ENCODE results near the gene GTPBP3. TPM values are rescaled to one million over a fixed set of nuclear protein-coding genes. Genes with fewer than 3 reads are reported as not detected.
A peak's percentile ranks its signal among the peaks of the same experiment; 100 is the strongest.

The GTPBP3 gene
- total RNA-seq, 2 experiments from 2014 or later = 36.8 to 45.7 TPM

- peaks cover 12% of the 10 kb centered on the region for H3K4me1 Mint-ChIP-seq (ENCODE audit: low read depth)
- H3K9me3 Mint-ChIP-seq = no peaks in the 10 kb centered on the region
- CTCF ChIA-PET = no interaction called here
- peaks cover 9% of the 10 kb centered on the region for H3K36me3 Mint-ChIP-seq (ENCODE audit: low read depth)
- H3K27me3 Mint-ChIP-seq (ENCODE audit: low read depth) = no peaks in the 10 kb centered on the region
- intact Hi-C loops (cut with micrococcal nuclease) = no loop called here
- no peak for DNase-seq
- no peak overlapping the region for H3K4me3 Mint-ChIP-seq
- no peak overlapping the region for H3K27ac Mint-ChIP-seq
Measured at GRCh38 chr19:17340871-17341357, 3.6 kb downstream of the GTPBP3 start.

- Mint-ChIP-seq H3K4me3 (no peak overlapping the region), H3K27ac (no peak overlapping the region), H3K36me3 (ENCODE audit: low read depth) (peaks cover 9% of the 10 kb centered on the region), H3K4me1 (ENCODE audit: low read depth) (peaks cover 12% of the 10 kb centered on the region), H3K9me3 (no peaks in the 10 kb centered on the region), H3K27me3 (ENCODE audit: low read depth) (no peaks in the 10 kb centered on the region)
- no peak for DNase-seq
- intact Hi-C loops (cut with micrococcal nuclease) = no loop called here
- CTCF ChIA-PET = no interaction called here
Measured at GRCh38 chr19:17341386-17341785, 4.0 kb downstream of the GTPBP3 start.

- no peaks in the 10 kb centered on the region for H3K27me3 Mint-ChIP-seq (ENCODE audit: low read depth)
- H3K27ac Mint-ChIP-seq = no peak overlapping the region
- H3K9me3 Mint-ChIP-seq = no peaks in the 10 kb centered on the region
- H3K36me3 Mint-ChIP-seq (ENCODE audit: low read depth) = peaks cover 9% of the 10 kb centered on the region
- intact Hi-C loops (cut with micrococcal nuclease) = no loop called here
- DNase-seq = no peak
- CTCF ChIA-PET = interaction anchor here (2.7 kb wide), 1 partner anchor 44 kb away, joined by 17 read pairs; no protein-coding TSS in a partner anchor
- peaks cover 13% of the 10 kb centered on the region for H3K4me1 Mint-ChIP-seq (ENCODE audit: low read depth)
- H3K4me3 Mint-ChIP-seq = no peak overlapping the region
Measured at GRCh38 chr19:17341845-17342244, 4.5 kb downstream of the GTPBP3 start.

GRCh38 chr19:17346109-17346671 lies 8.8 kb downstream of the GTPBP3 start:
- CTCF ChIA-PET = interaction anchor here (0.7 to 1.5 kb wide), 7 partner anchors 10 to 121 kb away, joined by 3 to 14 read pairs (median 4); no protein-coding TSS in a partner anchor
- H3K4me1 Mint-ChIP-seq (ENCODE audit: low read depth) = peaks cover 3% of the 10 kb centered on the region
- H3K4me3 Mint-ChIP-seq = no peak overlapping the region
- H3K9me3 Mint-ChIP-seq = no peaks in the 10 kb centered on the region
- DNase-seq = peak; percentile 88
- peaks cover 3% of the 10 kb centered on the region for H3K36me3 Mint-ChIP-seq (ENCODE audit: low read depth)
- intact Hi-C loops (cut with micrococcal nuclease) = loop anchor here (1.0 kb wide), 3 partner anchors 40 to 120 kb away; no protein-coding TSS in a partner anchor
- peaks cover 8% of the 10 kb centered on the region for H3K27me3 Mint-ChIP-seq (ENCODE audit: low read depth)
- no peak overlapping the region for H3K27ac Mint-ChIP-seq

- DNase-seq = no peak
- H3K4me3 Mint-ChIP-seq = no peak overlapping the region
- H3K4me1 Mint-ChIP-seq (ENCODE audit: low read depth) = peaks cover 3% of the 10 kb centered on the region
- H3K27me3 Mint-ChIP-seq (ENCODE audit: low read depth) = peaks cover 13% of the 10 kb centered on the region
- H3K36me3 Mint-ChIP-seq (ENCODE audit: low read depth) = peaks cover 2% of the 10 kb centered on the region
- no peak overlapping the region for H3K27ac Mint-ChIP-seq
- CTCF ChIA-PET = interaction anchor here (0.6 to 3.5 kb wide), 5 partner anchors 18 to 42 kb away, joined by 3 to 17 read pairs (median 5); no protein-coding TSS in a partner anchor
- intact Hi-C loops (cut with micrococcal nuclease) = no loop called here
- no peaks in the 10 kb centered on the region for H3K9me3 Mint-ChIP-seq
Measured at GRCh38 chr19:17347361-17347760, 10.0 kb downstream of the GTPBP3 start.

GRCh38 chr19:17347877-17348276 lies 10.5 kb downstream of the GTPBP3 start:
- Mint-ChIP-seq H3K4me3 (no peak overlapping the region), H3K27me3 (ENCODE audit: low read depth) (peaks cover 13% of the 10 kb centered on the region), H3K9me3 (no peaks in the 10 kb centered on the region), H3K36me3 (ENCODE audit: low read depth) (no peaks in the 10 kb centered on the region), H3K27ac (no peak overlapping the region), H3K4me1 (ENCODE audit: low read depth) (peaks cover 3% of the 10 kb centered on the region)
- CTCF ChIA-PET = interaction anchor here (1.7 to 3.5 kb wide), 3 partner anchors 36 to 41 kb away, joined by 5 to 17 read pairs (median 10); no protein-coding TSS in a partner anchor
- intact Hi-C loops (cut with micrococcal nuclease) = no loop called here
- DNase-seq = no peak

GRCh38 chr19:17348700-17349099 lies 11.3 kb downstream of the GTPBP3 start:
- H3K27me3 Mint-ChIP-seq (ENCODE audit: low read depth) = peaks cover 13% of the 10 kb centered on the region
- H3K9me3 Mint-ChIP-seq = no peaks in the 10 kb centered on the region
- intact Hi-C loops (cut with micrococcal nuclease) = no loop called here
- H3K4me3 Mint-ChIP-seq = no peak overlapping the region
- CTCF ChIA-PET = interaction anchor here (0.7 to 3.5 kb wide), 3 partner anchors 35 to 112 kb away, joined by 3 to 17 read pairs (median 10); partner anchors contain the start of gene NXNL1
- H3K36me3 Mint-ChIP-seq (ENCODE audit: low read depth) = no peaks in the 10 kb centered on the region
- no peak for DNase-seq
- no peak overlapping the region for H3K27ac Mint-ChIP-seq
- peaks cover 3% of the 10 kb centered on the region for H3K4me1 Mint-ChIP-seq (ENCODE audit: low read depth)

- CTCF ChIA-PET = no interaction called here
Measured at GRCh38 chr19:17351815-17352435, 14.6 kb downstream of the GTPBP3 start.

GRCh38 chr19:17352608-17353280 lies 15.4 kb downstream of the GTPBP3 start:
- no peaks in the 10 kb centered on the region for H3K36me3 Mint-ChIP-seq (ENCODE audit: low read depth)
- H3K9me3 Mint-ChIP-seq = no peaks in the 10 kb centered on the region
- intact Hi-C loops (cut with micrococcal nuclease) = no loop called here
- H3K27ac Mint-ChIP-seq = no peak overlapping the region
- no peak overlapping the region for H3K4me3 Mint-ChIP-seq
- H3K27me3 Mint-ChIP-seq (ENCODE audit: low read depth) = peaks cover 12% of the 10 kb centered on the region
- no peak for DNase-seq
- no peaks in the 10 kb centered on the region for H3K4me1 Mint-ChIP-seq (ENCODE audit: low read depth)
- CTCF ChIA-PET = no interaction called here

More at GRCh38 chr19:17351815-17352435, 14.6 kb downstream of the GTPBP3 start:
- no peak overlapping the region for H3K4me3 Mint-ChIP-seq
- H3K36me3 Mint-ChIP-seq (ENCODE audit: low read depth) = no peaks in the 10 kb centered on the region
- no peak overlapping the region for H3K27ac Mint-ChIP-seq
- DNase-seq = no peak
- peaks cover 13% of the 10 kb centered on the region for H3K27me3 Mint-ChIP-seq (ENCODE audit: low read depth)
- intact Hi-C loops (cut with micrococcal nuclease) = no loop called here
- no peaks in the 10 kb centered on the region for H3K4me1 Mint-ChIP-seq (ENCODE audit: low read depth)
- no peaks in the 10 kb centered on the region for H3K9me3 Mint-ChIP-seq

GRCh38 chr19:17353386-17353785 lies 16.0 kb downstream of the GTPBP3 start:
- Mint-ChIP-seq H3K4me1 (ENCODE audit: low read depth) (no peaks in the 10 kb centered on the region), H3K27ac (no peak overlapping the region), H3K9me3 (no peaks in the 10 kb centered on the region), H3K36me3 (ENCODE audit: low read depth) (no peaks in the 10 kb centered on the region), H3K27me3 (ENCODE audit: low read depth) (peaks cover 10% of the 10 kb centered on the region), H3K4me3 (no peak overlapping the region)
- no peak for DNase-seq
- CTCF ChIA-PET = no interaction called here
- intact Hi-C loops (cut with micrococcal nuclease) = no loop called here

GRCh38 chr19:17357078-17357666 lies 19.8 kb downstream of the GTPBP3 start:
- Mint-ChIP-seq H3K4me3 (no peak overlapping the region), H3K4me1 (ENCODE audit: low read depth) (no peaks in the 10 kb centered on the region), H3K27ac (no peak overlapping the region), H3K9me3 (no peaks in the 10 kb centered on the region), H3K27me3 (ENCODE audit: low read depth) (no peaks in the 10 kb centered on the region), H3K36me3 (ENCODE audit: low read depth) (no peaks in the 10 kb centered on the region)
- CTCF ChIA-PET = interaction anchor here (0.6 to 1.4 kb wide), 2 partner anchors 10 to 12 kb away, joined by 3 to 4 read pairs; no protein-coding TSS in a partner anchor
- intact Hi-C loops (cut with micrococcal nuclease) = no loop called here
- no peak for DNase-seq

GRCh38 chr19:17357724-17358123 lies 20.4 kb downstream of the GTPBP3 start:
- no peak overlapping the region for H3K4me3 Mint-ChIP-seq
- H3K4me1 Mint-ChIP-seq (ENCODE audit: low read depth) = no peaks in the 10 kb centered on the region
- intact Hi-C loops (cut with micrococcal nuclease) = no loop called here
- H3K9me3 Mint-ChIP-seq = no peaks in the 10 kb centered on the region
- CTCF ChIA-PET = no interaction called here
- H3K27me3 Mint-ChIP-seq (ENCODE audit: low read depth) = no peaks in the 10 kb centered on the region
- H3K27ac Mint-ChIP-seq = no peak overlapping the region
- DNase-seq = no peak
- H3K36me3 Mint-ChIP-seq (ENCODE audit: low read depth) = no peaks in the 10 kb centered on the region
